Stomach (tissue), 19 donors: ENCODE data around the gene NPY1R. TPM values are rescaled to one million over a fixed set of nuclear protein-coding genes. Genes with fewer than 3 reads are reported as not detected.

Experiments used
- DNase-seq, 2 donors: peaks; one replicate each; pipeline versions ENCODE4 v3.0.0 to v3.0.0-alpha.2; 2013 to 2019
- H3K27ac ChIP-seq, 5 donors: fragments of 200-600 bp in 4 of 5; sonication (generic) in 4 of 5; one replicate each; pipeline ENCODE4 v1.5.1; 2013 to 2019; ENCODE audit warnings: mild to moderate bottlenecking in 1 of 5, moderate library complexity in 1 of 5
- H3K27me3 ChIP-seq, 3 donors: fragments of 200-600 bp; sonication (generic); one replicate each; pipeline ENCODE4 v1.5.1; 2017 to 2019; ENCODE audit warnings: mixed run types in 1 of 3
- H3K36me3 ChIP-seq, 4 donors: fragments of 200-600 bp; sonication (generic); 1 replicate in 3 of 4; 2 replicates in 1 of 4; pipeline ENCODE4 v1.5.1; 2016 to 2019
- H3K4me1 ChIP-seq, 4 donors: fragments of 200-600 bp; sonication (generic); one replicate each; pipeline ENCODE4 v1.5.1; 2016 to 2019
- H3K4me3 ChIP-seq, 4 donors: fragments of 200-600 bp; sonication (generic) in 3 of 4; one replicate each; pipeline ENCODE4 v1.5.1; 2016 to 2019; ENCODE audit warnings: mild to moderate bottlenecking in 1 of 4
- H3K9me3 ChIP-seq, 4 donors: fragments of 200-600 bp; sonication (generic); one replicate each; pipeline ENCODE4 v1.5.1; 2016 to 2019
- EP300 ChIP-seq: sonication (generic); formaldehyde crosslinking; IDR thresholded peaks from one replicate; pipeline ENCODE4 v1.6.1; 2017; ENCODE audit warnings: antibody characterized with exemption
- POLR2A ChIP-seq, 4 donors: fragments of 450-650 bp; IDR thresholded peaks; one replicate each; pipeline ENCODE4 v1.6.1; 2016; ENCODE audit warnings: antibody characterized with exemption in 4 of 4, control low read depth in 2 of 4, mild to moderate bottlenecking in 1 of 4, moderate library complexity in 1 of 4
- POLR2AphosphoS5 ChIP-seq, 3 donors: sonication (generic); formaldehyde crosslinking; IDR thresholded peaks; one replicate each; pipeline ENCODE4 v1.6.1; 2016; ENCODE audit warnings: antibody characterized with exemption in 3 of 3
- WGBS, 5 donors: extraction: QIAGEN DNeasy Blood & Tissue Kit in 3 of 5; methylation state at CpG; one replicate each; pipeline versions ENCODE4 v1.1.5 to v1.1.7; 2013 to 2018; 5-methylcytosine and 5-hydroxymethylcytosine counted together
- intact Hi-C: fragments of 100-400 bp; cut with DNase I; formaldehyde crosslinking; loops from one replicate; pipeline ENCODE4 v1.15.1; 2023; ENCODE audit warnings: low total_unique reads
- long read RNA-seq, 10 donors: transcript quantifications; one replicate each; lab custom pipeline, GENCODE V29; 2026
- polyA plus RNA-seq, 3 donors: library from polyadenylated mRNA; stranded (reverse); fragments of 200-250 nt; gene quantifications; one replicate each; pipeline ENCODE4 v1.2.3, GENCODE V29; 2013
- total RNA-seq, 5 donors: library from RNA; depleted of rRNA; stranded (reverse); fragments of >200 nt; gene quantifications; one replicate each; pipeline versions ENCODE4 v1.1.0 to v1.2.3, GENCODE V29; 2014 to 2016
- TF ChIP-seq, protein P1 (sequence below), 7 experiments: fragments of 450-650 bp in 4 of 7; fragments of 200-600 bp in 3 of 7; sonication (generic) in 3 of 7; IDR thresholded peaks; one replicate each; pipeline ENCODE4 v1.5.1; 2016 to 2019; ENCODE audit warnings: antibody characterized with exemption in 7 of 7, control low read depth in 2 of 7, mild to moderate bottlenecking in 1 of 7
- donor health status: healthy with polysubstance abuse.
- donor health status: Bipolar disorder and iron deficiency.
- donor health status: healthy.

The NPY1R gene
- 10 to 100 TPM in 1 of 5 donors, 1 to 10 TPM in 2, under 1 TPM in 1, not detected in 1; 0.89 to 21.6 (median 6.2) TPM for total RNA-seq
- under 1 TPM in 2 of 3 donors, not detected in 1; 0.33 to 0.37 TPM for polyA plus RNA-seq
- long read RNA-seq, donor 1, result 0 reads
- long read RNA-seq, donor 2, result 0 reads
- long read RNA-seq, donor 3, partial matches to known transcripts, result 0 of 3 reads
- long read RNA-seq, donor 3, other reads (novel, unspliced or antisense), result 0 of 3 reads
- long read RNA-seq, donor 4, result 0 reads
- long read RNA-seq, donor 5, partial matches to known transcripts, result 0 of 4 reads
- long read RNA-seq, donor 5, other reads (novel, unspliced or antisense), result 0 of 4 reads
- long read RNA-seq, donor 6, result 0 reads
- long read RNA-seq, donor 7, partial matches to known transcripts, result 0 of 1 reads
- long read RNA-seq, donor 7, other reads (novel, unspliced or antisense), result 0 of 1 reads
- long read RNA-seq, donor 8, partial matches to known transcripts, result 0 of 2 reads
- long read RNA-seq, donor 8, other reads (novel, unspliced or antisense), result 0 of 2 reads
- long read RNA-seq, donor 9, partial matches to known transcripts, result 0 of 2 reads
- long read RNA-seq, donor 9, other reads (novel, unspliced or antisense), result 0 of 2 reads
- long read RNA-seq, donor 10, partial matches to known transcripts, result 0 of 1 reads
- long read RNA-seq, donor 10, other reads (novel, unspliced or antisense), result 0 of 1 reads

DNA sequence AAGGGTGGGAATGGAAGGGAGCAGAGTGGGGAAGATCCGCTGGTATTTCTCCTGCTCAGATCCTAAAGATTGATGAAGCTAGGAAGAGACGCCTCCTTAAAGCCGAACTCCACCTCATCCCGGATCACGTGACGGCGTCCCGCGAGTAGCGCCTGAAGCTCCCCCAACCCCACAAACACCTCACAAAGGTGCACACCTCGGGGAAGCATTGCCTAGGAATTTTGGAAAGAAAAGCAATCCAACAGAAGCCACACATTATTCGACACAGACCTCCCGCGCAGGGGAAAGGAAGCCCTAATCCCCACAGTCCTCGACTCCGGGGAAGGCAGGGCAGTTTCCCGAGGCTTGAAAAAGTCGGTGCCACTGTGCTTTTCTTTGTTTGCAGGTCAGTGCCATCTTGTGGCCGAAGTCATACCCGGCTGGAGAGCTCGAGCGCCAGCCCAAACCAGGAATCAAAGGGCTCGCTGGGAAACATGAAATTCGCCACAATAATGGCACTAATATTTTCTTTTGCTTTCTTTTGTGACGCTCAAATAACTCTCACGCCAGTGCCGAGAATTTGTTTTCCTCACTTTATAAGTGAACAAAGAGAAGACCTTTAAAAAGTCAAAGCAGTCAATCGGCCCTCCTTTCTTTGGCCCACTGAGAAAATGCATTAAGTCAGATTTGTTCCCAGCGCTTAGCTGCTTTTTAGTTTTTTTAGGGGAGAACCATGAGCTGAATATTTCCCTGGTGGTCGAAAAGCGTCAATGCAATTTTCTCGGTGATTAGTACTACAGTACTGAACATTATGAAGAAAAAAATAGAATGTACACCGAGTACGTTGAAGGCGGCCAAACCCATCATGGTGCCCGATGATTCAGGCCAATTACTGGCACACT lies at the start of gene NPY1R:
Gene NPY1R, minus strand, starts transcription at position 71 of the 881 bp plus-strand sequence. CDS start 6,042 bp downstream, outside the sequence.
- peak within 1 kb of the TSS in 2 of 5 donors; percentile 9 to 44 for H3K27ac ChIP-seq
- peak within 1 kb of the TSS; percentile 47 to 55 (median 51) for H3K4me3 ChIP-seq
- H3K36me3 ChIP-seq, result no peaks in the 10 kb centered on the region
- TF ChIP-seq, protein P1, sequence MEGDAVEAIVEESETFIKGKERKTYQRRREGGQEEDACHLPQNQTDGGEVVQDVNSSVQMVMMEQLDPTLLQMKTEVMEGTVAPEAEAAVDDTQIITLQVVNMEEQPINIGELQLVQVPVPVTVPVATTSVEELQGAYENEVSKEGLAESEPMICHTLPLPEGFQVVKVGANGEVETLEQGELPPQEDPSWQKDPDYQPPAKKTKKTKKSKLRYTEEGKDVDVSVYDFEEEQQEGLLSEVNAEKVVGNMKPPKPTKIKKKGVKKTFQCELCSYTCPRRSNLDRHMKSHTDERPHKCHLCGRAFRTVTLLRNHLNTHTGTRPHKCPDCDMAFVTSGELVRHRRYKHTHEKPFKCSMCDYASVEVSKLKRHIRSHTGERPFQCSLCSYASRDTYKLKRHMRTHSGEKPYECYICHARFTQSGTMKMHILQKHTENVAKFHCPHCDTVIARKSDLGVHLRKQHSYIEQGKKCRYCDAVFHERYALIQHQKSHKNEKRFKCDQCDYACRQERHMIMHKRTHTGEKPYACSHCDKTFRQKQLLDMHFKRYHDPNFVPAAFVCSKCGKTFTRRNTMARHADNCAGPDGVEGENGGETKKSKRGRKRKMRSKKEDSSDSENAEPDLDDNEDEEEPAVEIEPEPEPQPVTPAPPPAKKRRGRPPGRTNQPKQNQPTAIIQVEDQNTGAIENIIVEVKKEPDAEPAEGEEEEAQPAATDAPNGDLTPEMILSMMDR (IDR thresholded peaks at IDR 0.05), result peak in 5 of 7 experiments; percentile 30 to 51 (median 49)
- TF ChIP-seq POLR2AphosphoS5 (IDR thresholded peaks at IDR 0.05), result no peak
- peaks cover 7 to 27% (median 22%) of the 10 kb centered on the region in 4 donors for H3K4me1 ChIP-seq
- H3K27me3 ChIP-seq, result peaks cover 0 to 59% (median 27%) of the 10 kb centered on the region in 3 donors
- peak; percentile 65 to 92 for DNase-seq
- 9 to 12% (median 11%) methylated on average over 36 of the region's 36 CpGs for WGBS, 5 donors
- H3K9me3 ChIP-seq, result no peaks in the 10 kb centered on the region
- intact Hi-C loops, result no loop called here

DNA sequence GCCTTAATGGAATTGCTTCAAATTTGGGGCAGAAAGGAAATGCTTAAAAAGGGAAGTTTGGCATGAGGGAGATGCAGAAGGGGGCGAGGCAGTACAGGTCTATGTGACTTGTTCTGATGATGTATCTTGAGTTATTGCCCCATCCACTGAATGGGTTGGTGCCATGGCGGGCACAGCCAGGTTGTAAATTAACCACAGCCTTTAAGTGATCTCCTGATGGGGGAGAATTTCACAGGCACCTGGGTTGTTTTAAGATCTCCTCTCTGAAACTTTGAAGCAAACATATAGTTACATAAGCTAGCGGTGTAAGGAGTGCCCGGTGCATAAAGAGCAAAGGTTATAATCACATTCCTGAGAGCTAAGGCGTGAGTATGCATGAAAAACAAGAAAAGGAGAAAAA lies 48.3 kb upstream of the NPY1R start:
- TF ChIP-seq EP300 (no peak), POLR2AphosphoS5 (IDR thresholded peaks at IDR 0.05) (no peak), POLR2A (IDR thresholded peaks at IDR 0.05) (no peak)
- TF ChIP-seq, protein P1 (IDR thresholded peaks at IDR 0.05), result no peak
- H3K4me1 ChIP-seq, result no peaks in the 10 kb centered on the region
- H3K4me3 ChIP-seq, result no peak overlapping the region
- no peaks in the 10 kb centered on the region for H3K36me3 ChIP-seq
- no peaks in the 10 kb centered on the region for H3K9me3 ChIP-seq
- no peaks in the 10 kb centered on the region for H3K27me3 ChIP-seq
- 45 to 67% (median 57%) methylated on average over 5 of the region's 5 CpGs for WGBS, 5 donors
- no peak for DNase-seq
- H3K27ac ChIP-seq, result no peak overlapping the region
- intact Hi-C loops, result no loop called here

DNA sequence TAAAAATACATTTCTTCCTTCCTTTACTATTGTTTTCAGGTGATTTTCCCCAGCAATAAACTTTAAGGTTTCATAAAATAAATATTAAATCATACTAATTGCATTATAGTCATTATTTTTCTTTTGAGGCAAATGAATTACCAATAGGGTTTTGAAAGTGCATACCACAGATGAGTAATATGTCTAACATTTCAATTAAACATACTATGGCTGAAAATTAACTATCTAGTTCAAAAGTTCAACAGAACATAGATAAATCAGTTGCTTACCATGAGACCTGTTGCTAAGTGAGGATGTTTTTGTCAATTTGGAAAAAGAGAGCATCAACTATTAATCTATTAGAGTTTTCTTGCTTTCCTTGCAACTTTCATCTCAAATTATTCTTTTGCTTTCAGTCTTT lies 46.3 kb upstream of the NPY1R start:
- no peaks in the 10 kb centered on the region for H3K27me3 ChIP-seq
- no peaks in the 10 kb centered on the region for H3K9me3 ChIP-seq
- TF ChIP-seq POLR2A (IDR thresholded peaks at IDR 0.05), result no peak
- TF ChIP-seq EP300, result no peak
- no peak for TF ChIP-seq POLR2AphosphoS5 (IDR thresholded peaks at IDR 0.05)
- TF ChIP-seq, protein P1 (IDR thresholded peaks at IDR 0.05), result no peak
- intact Hi-C loops, result no loop called here
- no peak overlapping the region for H3K4me3 ChIP-seq
- DNase-seq, result no peak
- no peaks in the 10 kb centered on the region for H3K4me1 ChIP-seq
- no peak overlapping the region for H3K27ac ChIP-seq
- H3K36me3 ChIP-seq, result no peaks in the 10 kb centered on the region

GRCh38 chr4:163372029-163372428 lies 39.6 kb upstream of the NPY1R start:
- Histone ChIP-seq H3K36me3 (no peaks in the 10 kb centered on the region), H3K4me1 (no peaks in the 10 kb centered on the region), H3K27me3 (no peaks in the 10 kb centered on the region), H3K27ac (no peak overlapping the region), H3K9me3 (no peaks in the 10 kb centered on the region), H3K4me3 (no peak overlapping the region)
- TF ChIP-seq POLR2A (IDR thresholded peaks at IDR 0.05) (no peak), POLR2AphosphoS5 (IDR thresholded peaks at IDR 0.05) (no peak), EP300 (no peak)
- TF ChIP-seq, protein P1 (IDR thresholded peaks at IDR 0.05), result no peak
- intact Hi-C loops, result no loop called here
- no peak for DNase-seq
- WGBS, 5 donors, result 79 to 89% (median 84%) methylated on average over 5 of the region's 5 CpGs
